ENCODE results near the gene MYO7B.
A peak's percentile ranks its signal among the peaks of the same experiment; 100 is the strongest.

MYO7B gene

GRCh38 chr2:127673291-127674069, 138.0 kb downstream of the MYO7B start:
- no peak for TF ChIP-seq CTCF (IDR thresholded peaks at IDR 0.05; ENCODE audit: control extremely low read depth, extremely low read depth, low read depth, missing control alignments)
- CTCF ChIA-PET, result interaction anchor here (1.8 kb wide), 1 partner anchor 24 kb away, joined by 9 read pairs; no protein-coding TSS in a partner anchor
- no peak for DNase-seq (ENCODE audit: extremely low spot score)
- POLR2A ChIA-PET, result no interaction called here

- ChIA-PET CTCF (interaction anchor here (1.8 kb wide), 1 partner anchor 25 kb away, joined by 9 read pairs; no protein-coding TSS in a partner anchor), POLR2A (no interaction called here)
- peak; percentile 65 for DNase-seq (ENCODE audit: extremely low spot score)
- no peak for TF ChIP-seq CTCF (IDR thresholded peaks at IDR 0.05; ENCODE audit: control extremely low read depth, extremely low read depth, low read depth, missing control alignments)
Measured at GRCh38 chr2:127674241-127675209, 139.0 kb downstream of the MYO7B start.

- ChIA-PET CTCF (interaction anchor here (1.3 to 2.2 kb wide), 5 partner anchors 12 to 84 kb away, joined by 3 to 9 read pairs (median 9); no protein-coding TSS in a partner anchor), POLR2A (interaction anchor here (1.0 kb wide), 1 partner anchor 26 kb away, joined by 4 read pairs; the partner anchor contains the start of gene SFT2D3)
- no peak for DNase-seq (ENCODE audit: extremely low spot score)
- no peak for TF ChIP-seq CTCF (IDR thresholded peaks at IDR 0.05; ENCODE audit: control extremely low read depth, extremely low read depth, low read depth, missing control alignments)
Measured at GRCh38 chr2:127675331-127676261, 140.1 kb downstream of the MYO7B start, which contains the start of gene LIMS2. Gene LIMS2 (minus strand): TSS chr2:127675530. CDS start chr2:127675024, 506 bp downstream.

- ChIA-PET POLR2A (no interaction called here), CTCF (interaction anchor here (1.3 to 2.2 kb wide), 3 partner anchors 27 to 85 kb away, joined by 3 to 9 read pairs (median 9); no protein-coding TSS in a partner anchor)
- DNase-seq (ENCODE audit: extremely low spot score), result no peak
- TF ChIP-seq CTCF (IDR thresholded peaks at IDR 0.05; ENCODE audit: control extremely low read depth, extremely low read depth, low read depth, missing control alignments), result no peak
Measured at GRCh38 chr2:127676906-127677305, 141.4 kb downstream of the MYO7B start.

GRCh38 chr2:127678531-127678930, 143.0 kb downstream of the MYO7B start:
- DNase-seq (ENCODE audit: extremely low spot score), result no peak
- no peak for TF ChIP-seq CTCF (IDR thresholded peaks at IDR 0.05; ENCODE audit: control extremely low read depth, extremely low read depth, low read depth, missing control alignments)
- ChIA-PET POLR2A (no interaction called here), CTCF (no interaction called here)

Data from GM10248 (cell line).